Astrocyte (in vitro differentiated cells and primary cell): ENCODE results near the gene SAYSD1. TPM values are rescaled to one million over a fixed set of nuclear protein-coding genes. Genes with fewer than 3 reads are reported as not detected.
"Not testable (repeated sequence)": the region's sequence is repeated elsewhere in the genome, so short reads cannot be mapped to it uniquely, and the experiment has no call there.

Experiments used
- DNase-seq: peaks from one replicate; pipeline ENCODE4 v3.0.0-alpha.2; 2010; ENCODE audit warnings: low read depth
- FAIRE-seq: peaks from 2 replicates; lab custom pipeline; 2011; peaks lifted over from hg19 to GRCh38; lab: Jason Lieb, UNC
- H2AFZ ChIP-seq: 2 replicates; pipeline ENCODE4 v1.6.0; 2012; ENCODE audit warnings: low read depth, low read length, inconsistent platforms
- H3K27ac ChIP-seq: 2 replicates; pipeline ENCODE4 v1.5.1; 2011; ENCODE audit warnings: low read depth, low read length, inconsistent platforms
- H3K27me3 ChIP-seq: 2 replicates; pipeline ENCODE4 v1.6.0; 2011; ENCODE audit warnings: low read length, inconsistent platforms; ENCODE audit not compliant: insufficient read depth
- H3K36me3 ChIP-seq: 2 replicates; pipeline ENCODE4 v1.5.1; 2011; ENCODE audit warnings: low read length, inconsistent platforms; ENCODE audit not compliant: insufficient read depth
- H3K4me1 ChIP-seq: 2 replicates; pipeline ENCODE4 v1.5.1; 2011; ENCODE audit warnings: low read length, inconsistent platforms; ENCODE audit not compliant: insufficient read depth
- H3K4me2 ChIP-seq: 2 replicates; pipeline ENCODE4 v1.6.0; 2012; ENCODE audit warnings: low read length, inconsistent platforms
- H3K4me3 ChIP-seq: 2 replicates; pipeline ENCODE4 v1.5.1; 2011; ENCODE audit warnings: low read depth, mild to moderate bottlenecking, low read length, inconsistent platforms; ENCODE audit not compliant: insufficient read depth
- H3K79me2 ChIP-seq: 2 replicates; pipeline ENCODE4 v1.6.0; 2012; ENCODE audit warnings: mild to moderate bottlenecking, low read length, inconsistent platforms; ENCODE audit not compliant: insufficient read depth
- H3K9ac ChIP-seq: 2 replicates; pipeline ENCODE4 v1.6.0; 2012; ENCODE audit warnings: mild to moderate bottlenecking, low read length, inconsistent platforms
- H3K9me3 ChIP-seq: 2 replicates; pipeline ENCODE4 v1.5.1; 2012; ENCODE audit warnings: low read depth, mild to moderate bottlenecking, low read length, inconsistent platforms; ENCODE audit not compliant: insufficient read depth
- H4K20me1 ChIP-seq: 2 replicates; pipeline ENCODE4 v1.6.0; 2012; ENCODE audit warnings: low read length, inconsistent platforms; ENCODE audit not compliant: insufficient read depth
- H3K27ac Mint-ChIP-seq: one replicate; pipeline ENCODE4 v1.8.0; 2021; ENCODE audit warnings: mild to moderate bottlenecking, mixed read lengths; ENCODE audit not compliant: unreplicated experiment
- H3K27me3 Mint-ChIP-seq: one replicate; pipeline ENCODE4 v1.8.0; 2021; ENCODE audit warnings: low read depth, mixed read lengths; ENCODE audit not compliant: unreplicated experiment
- H3K36me3 Mint-ChIP-seq: one replicate; pipeline ENCODE4 v1.8.0; 2021; ENCODE audit warnings: low read depth, mixed read lengths; ENCODE audit not compliant: unreplicated experiment
- H3K4me1 Mint-ChIP-seq: one replicate; pipeline ENCODE4 v1.8.0; 2021; ENCODE audit warnings: low read depth, mixed read lengths; ENCODE audit not compliant: unreplicated experiment
- H3K4me3 Mint-ChIP-seq: one replicate; pipeline ENCODE4 v1.8.0; 2021; ENCODE audit warnings: mild to moderate bottlenecking, moderate library complexity, mixed read lengths; ENCODE audit not compliant: unreplicated experiment
- H3K9me3 Mint-ChIP-seq: one replicate; pipeline ENCODE4 v1.8.0; 2021; ENCODE audit warnings: mild to moderate bottlenecking, mixed read lengths; ENCODE audit not compliant: unreplicated experiment
- EZH2 ChIP-seq: IDR thresholded peaks from 2 replicates; pipeline ENCODE4 v1.6.1; 2012; ENCODE audit warnings: mild to moderate bottlenecking, low read length, inconsistent platforms; ENCODE audit not compliant: insufficient read depth
- total RNA-seq: library from RNA; stranded (reverse); gene quantifications from 2 replicates; pipeline ENCODE4 v1.2.1, GENCODE V29; 2021
- TF ChIP-seq, protein P1 (sequence below): IDR thresholded peaks from 2 replicates; pipeline ENCODE4 v1.5.1; 2011; ENCODE audit warnings: low read depth, mild to moderate bottlenecking, inconsistent platforms, low read length, moderate library complexity; ENCODE audit not compliant: insufficient read depth

Gene SAYSD1
- total RNA-seq, 1 donor from 2014 or later: 9.4 TPM

DNA sequence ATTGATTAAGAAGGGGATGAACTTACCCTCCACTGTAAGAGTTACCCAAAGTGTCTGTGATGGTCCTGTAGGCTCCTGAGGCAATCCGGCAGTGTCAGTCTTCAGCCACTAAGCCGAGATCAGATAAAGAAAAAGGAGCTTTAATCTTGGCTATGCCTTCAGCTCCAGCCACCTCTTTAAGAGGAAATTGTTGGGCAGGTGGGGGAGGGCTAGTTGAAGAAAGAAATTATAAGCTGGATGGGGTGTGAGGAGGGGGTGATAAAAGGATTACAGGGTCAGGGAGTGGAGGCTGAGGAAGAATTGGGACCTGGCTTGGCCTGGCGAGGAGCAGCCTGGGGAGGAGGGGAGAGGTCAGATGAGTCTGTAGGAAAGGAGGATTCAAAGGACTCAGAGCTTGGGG, 19.8 kb upstream of the SAYSD1 start:
- H3K4me3 Mint-ChIP-seq, H3K9me3 Mint-ChIP-seq, H3K27me3 Mint-ChIP-seq, H3K36me3 ChIP-seq, H3K9ac ChIP-seq, H3K79me2 ChIP-seq, H3K36me3 Mint-ChIP-seq, H3K4me1 Mint-ChIP-seq, H3K27ac ChIP-seq, H3K4me1 ChIP-seq, H3K9me3 ChIP-seq, FAIRE-seq, DNase-seq, H4K20me1 ChIP-seq, H3K27me3 ChIP-seq, H3K27ac Mint-ChIP-seq, H3K4me2 ChIP-seq, H2AFZ ChIP-seq, H3K4me3 ChIP-seq: not testable (repeated sequence)

DNA sequence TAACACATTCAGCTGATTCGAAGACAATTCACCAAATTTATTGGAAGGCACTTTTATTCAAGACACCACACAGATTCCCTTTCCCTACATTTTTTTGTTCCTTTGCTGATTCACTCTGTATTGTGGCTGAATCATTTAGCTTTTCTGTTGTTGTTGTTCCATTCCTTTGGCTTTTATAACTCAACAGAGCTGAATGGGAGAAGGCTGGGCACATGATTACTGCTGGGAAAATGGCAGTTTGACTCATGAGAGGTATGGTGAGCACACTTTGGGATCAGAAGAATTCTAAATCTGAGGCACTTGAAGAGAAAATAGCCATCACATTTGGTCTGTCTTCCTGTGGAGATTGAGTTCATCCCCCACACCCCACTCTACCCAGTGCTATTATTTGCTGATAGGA, 15.7 kb upstream of the SAYSD1 start:
- H3K4me1 ChIP-seq: no peaks in the 10 kb centered on the region
- H3K9ac ChIP-seq: no peak overlapping the region
- TF ChIP-seq, protein P1, sequence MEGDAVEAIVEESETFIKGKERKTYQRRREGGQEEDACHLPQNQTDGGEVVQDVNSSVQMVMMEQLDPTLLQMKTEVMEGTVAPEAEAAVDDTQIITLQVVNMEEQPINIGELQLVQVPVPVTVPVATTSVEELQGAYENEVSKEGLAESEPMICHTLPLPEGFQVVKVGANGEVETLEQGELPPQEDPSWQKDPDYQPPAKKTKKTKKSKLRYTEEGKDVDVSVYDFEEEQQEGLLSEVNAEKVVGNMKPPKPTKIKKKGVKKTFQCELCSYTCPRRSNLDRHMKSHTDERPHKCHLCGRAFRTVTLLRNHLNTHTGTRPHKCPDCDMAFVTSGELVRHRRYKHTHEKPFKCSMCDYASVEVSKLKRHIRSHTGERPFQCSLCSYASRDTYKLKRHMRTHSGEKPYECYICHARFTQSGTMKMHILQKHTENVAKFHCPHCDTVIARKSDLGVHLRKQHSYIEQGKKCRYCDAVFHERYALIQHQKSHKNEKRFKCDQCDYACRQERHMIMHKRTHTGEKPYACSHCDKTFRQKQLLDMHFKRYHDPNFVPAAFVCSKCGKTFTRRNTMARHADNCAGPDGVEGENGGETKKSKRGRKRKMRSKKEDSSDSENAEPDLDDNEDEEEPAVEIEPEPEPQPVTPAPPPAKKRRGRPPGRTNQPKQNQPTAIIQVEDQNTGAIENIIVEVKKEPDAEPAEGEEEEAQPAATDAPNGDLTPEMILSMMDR: no peak
- no peak for TF ChIP-seq EZH2
- no peaks in the 10 kb centered on the region for H3K9me3 ChIP-seq
- peaks cover 6% of the 10 kb centered on the region for H3K27me3 Mint-ChIP-seq
- no peaks in the 10 kb centered on the region for H4K20me1 ChIP-seq
- no peak overlapping the region for H3K4me3 Mint-ChIP-seq
- no peaks in the 10 kb centered on the region for H3K9me3 Mint-ChIP-seq
- DNase-seq (no peak), FAIRE-seq (no peak)
- no peaks in the 10 kb centered on the region for H3K36me3 Mint-ChIP-seq
- no peaks in the 10 kb centered on the region for H3K27me3 ChIP-seq
- H3K4me2 ChIP-seq: no peak overlapping the region
- no peaks in the 10 kb centered on the region for H3K79me2 ChIP-seq
- H3K36me3 ChIP-seq: no peaks in the 10 kb centered on the region
- no peak overlapping the region for H3K27ac Mint-ChIP-seq
- no peak overlapping the region for H2AFZ ChIP-seq
- H3K27ac ChIP-seq: no peak overlapping the region
- peaks cover 5% of the 10 kb centered on the region for H3K4me1 Mint-ChIP-seq
- no peak overlapping the region for H3K4me3 ChIP-seq

DNA sequence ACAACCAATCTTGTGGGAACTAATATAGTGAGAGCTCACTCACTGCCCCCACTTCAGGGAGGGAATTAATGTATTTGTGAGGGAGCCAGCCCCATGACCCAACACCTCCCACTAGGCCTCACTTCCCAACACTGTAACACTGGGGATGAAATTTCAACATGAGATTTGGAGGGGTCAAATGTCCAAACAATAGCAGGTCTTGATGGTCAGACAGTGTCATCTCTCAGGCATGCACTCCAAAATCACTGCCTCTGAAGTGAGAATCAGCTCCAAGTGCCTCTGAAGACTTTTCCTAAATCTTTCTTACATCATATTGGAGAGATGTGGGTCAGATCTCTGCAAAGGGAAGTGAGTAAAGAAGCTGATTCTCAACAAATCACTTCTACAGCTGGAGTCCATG, 13.8 kb upstream of the SAYSD1 start:
- Mint-ChIP-seq H3K27ac (no peak overlapping the region), H3K4me3 (no peak overlapping the region), H3K4me1 (peaks cover 5% of the 10 kb centered on the region), H3K36me3 (no peaks in the 10 kb centered on the region), H3K9me3 (no peaks in the 10 kb centered on the region), H3K27me3 (peaks cover 12% of the 10 kb centered on the region)
- H3K36me3 ChIP-seq: no peaks in the 10 kb centered on the region
- no peak overlapping the region for H2AFZ ChIP-seq
- no peak overlapping the region for H3K4me3 ChIP-seq
- TF ChIP-seq, protein P1: no peak
- TF ChIP-seq EZH2: no peak
- FAIRE-seq (no peak), DNase-seq (no peak)
- H3K9ac ChIP-seq: no peak overlapping the region
- no peak overlapping the region for H3K27ac ChIP-seq
- peaks cover under 1% of the 10 kb centered on the region for H3K27me3 ChIP-seq
- H3K9me3 ChIP-seq: no peaks in the 10 kb centered on the region
- H3K79me2 ChIP-seq: no peaks in the 10 kb centered on the region
- no peaks in the 10 kb centered on the region for H4K20me1 ChIP-seq
- no peak overlapping the region for H3K4me2 ChIP-seq
- H3K4me1 ChIP-seq: no peaks in the 10 kb centered on the region
